Motor neuron (in vitro differentiated cells): ENCODE data around the gene TMEM98. TPM values are rescaled to one million over a fixed set of nuclear protein-coding genes. Genes with fewer than 3 reads are reported as not detected.
A peak's percentile ranks its signal among the peaks of the same experiment; 100 is the strongest.
"Not testable (repeated sequence)": the region's sequence is repeated elsewhere in the genome, so short reads cannot be mapped to it uniquely, and the experiment has no call there.

Experiments
- ATAC-seq, 8 experiments: fragments of 200-7000 bp; cut with Tn5 transposase; replicated peaks in 6 of 8; 2 replicates each; pipeline ENCODE4 v1.8.0; 2021; ENCODE audit warnings: mild to moderate bottlenecking in 8 of 8, moderate library complexity in 8 of 8
- H3K27ac ChIP-seq, 2 donors: fragments of 250-450 bp; sonication (Bioruptor Pico); 2 replicates each; pipeline ENCODE4 v1.9.0; 2021; ENCODE audit warnings: antibody characterized with exemption in 2 of 2, mild to moderate bottlenecking in 2 of 2, moderate library complexity in 1 of 2
- H3K4me1 ChIP-seq, 2 donors: fragments of 250-450 bp; sonication (Bioruptor Pico); replicated peaks in 1 of 2; 2 replicates each; pipeline ENCODE4 v1.6.1; 2021; ENCODE audit warnings: antibody characterized with exemption in 2 of 2, mild to moderate bottlenecking in 2 of 2, moderate library complexity in 1 of 2
- H3K4me3 ChIP-seq, 5 donors: fragments of 250-450 bp; sonication (Bioruptor Pico); 2 replicates each; pipeline ENCODE4 v1.9.0; 2021; ENCODE audit warnings: antibody characterized with exemption in 5 of 5, mild to moderate bottlenecking in 5 of 5, moderate library complexity in 4 of 5
- WGBS, 10 experiments: fragments of 450-650 bp; shearing (Covaris generic); methylation state at CpG; one replicate each; pipeline ENCODE4 v1.0.0; 2022; 5-methylcytosine and 5-hydroxymethylcytosine counted together
- in situ Hi-C, 9 experiments: fragments of 400-800 bp; cut with MboI; loops; one replicate each; pipeline ENCODE4 v1.15.0; 2021; ENCODE audit warnings: low sequenced_read_pairs in 9 of 9, low pct_unique_long_range_greater_than_20kb in 2 of 9; ENCODE audit not compliant: unreplicated experiment in 9 of 9
- total RNA-seq, 8 experiments: library from RNA; unstranded; fragments of 300-600 nt; gene quantifications; 2 replicates each; pipeline versions ENCODE4 v1.2.3 to v1.2.4, GENCODE V29; 2022

Gene TMEM98
- total RNA-seq, 8 experiments from 2014 or later = 7.7 to 48.6 (median 20.9) TPM

- H3K27ac ChIP-seq = no peak overlapping the region
- H3K4me3 ChIP-seq = no peak overlapping the region
- in situ Hi-C loops = loop anchor here in 3 of 9 experiments (25.0 kb wide), 1 partner anchor 131 kb away; no protein-coding TSS in a partner anchor
- no peaks in the 10 kb centered on the region for H3K4me1 ChIP-seq
- ATAC-seq = no peak
- 19 to 95% (median 57%) methylated on average over 2 to 4 of the region's 5 CpGs; no CpG with 5 or more reads in 3 of the 10 experiments for WGBS, 10 experiments
These were observed 10.1 kb upstream of the TMEM98 start for GRCh38 chr17:32917842-32918241.

GRCh38 chr17:32919876-32920275, 8.1 kb upstream of the TMEM98 start:
- in situ Hi-C loops = loop anchor here in 3 of 9 experiments (25.0 kb wide), 1 partner anchor 133 kb away; no protein-coding TSS in a partner anchor
- 0 to 95% (median 75%) methylated on average over 1 to 4 of the region's 4 CpGs; no CpG with 5 or more reads in 2 of the 10 experiments for WGBS, 10 experiments
- ATAC-seq = peak in 2 of 8 experiments; percentile 15 to 60
- H3K27ac ChIP-seq, H3K4me3 ChIP-seq, H3K4me1 ChIP-seq: not testable (repeated sequence)

- WGBS, 10 experiments = 0 to 97% (median 87%) methylated on average over 1 to 7 of the region's 8 CpGs
- in situ Hi-C loops = loop anchor here in 3 of 9 experiments (25.0 kb wide), 1 partner anchor 133 kb away; no protein-coding TSS in a partner anchor
- Histone ChIP-seq H3K4me3 (no peak overlapping the region), H3K4me1 (no peaks in the 10 kb centered on the region), H3K27ac (no peak overlapping the region)
- peak in 3 of 8 experiments; percentile 43 to 92 (median 89) for ATAC-seq
These were observed 7.7 kb upstream of the TMEM98 start for GRCh38 chr17:32920293-32920692.

GRCh38 chr17:32921017-32921416, 6.9 kb upstream of the TMEM98 start:
- ATAC-seq = no peak
- 67 to 100% (median 80%) methylated on average over 1 to 8 of the region's 10 CpGs; no CpG with 5 or more reads in 1 of the 10 experiments for WGBS, 10 experiments
- no peak overlapping the region for H3K27ac ChIP-seq
- H3K4me1 ChIP-seq = no peaks in the 10 kb centered on the region
- in situ Hi-C loops = loop anchor here in 3 of 9 experiments (25.0 kb wide), 1 partner anchor 134 kb away; no protein-coding TSS in a partner anchor
- H3K4me3 ChIP-seq = no peak overlapping the region

DNA sequence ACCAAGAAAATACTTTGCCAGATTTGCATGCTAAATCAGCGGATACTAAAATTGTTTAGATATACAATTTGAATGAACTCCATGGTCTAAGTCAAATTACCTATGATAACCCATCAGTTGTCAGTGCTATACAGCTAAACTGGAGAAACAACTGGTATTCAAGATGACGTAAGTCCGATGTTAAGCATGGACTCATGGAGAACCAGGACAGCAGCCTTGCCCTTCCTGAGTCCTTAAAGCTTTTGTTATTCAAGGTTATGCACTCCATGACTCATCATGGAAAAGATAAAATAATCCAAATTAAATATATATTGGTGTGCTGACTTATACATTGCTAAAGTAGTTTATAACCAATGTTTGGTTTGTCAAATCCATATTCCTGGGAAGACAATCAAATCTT, 4.0 kb upstream of the TMEM98 start:
- in situ Hi-C loops = loop anchor here in 3 of 9 experiments (25.0 kb wide), 1 partner anchor 137 kb away; no protein-coding TSS in a partner anchor
- ATAC-seq = peak in 2 of 8 experiments; percentile 11 to 28
- H3K4me1 ChIP-seq, H3K4me3 ChIP-seq, H3K27ac ChIP-seq: not testable (repeated sequence)
- 0 to 100% (median 94%) methylated on average over 1 to 3 of the region's 3 CpGs; no CpG with 5 or more reads in 3 of the 10 experiments for WGBS, 10 experiments

DNA sequence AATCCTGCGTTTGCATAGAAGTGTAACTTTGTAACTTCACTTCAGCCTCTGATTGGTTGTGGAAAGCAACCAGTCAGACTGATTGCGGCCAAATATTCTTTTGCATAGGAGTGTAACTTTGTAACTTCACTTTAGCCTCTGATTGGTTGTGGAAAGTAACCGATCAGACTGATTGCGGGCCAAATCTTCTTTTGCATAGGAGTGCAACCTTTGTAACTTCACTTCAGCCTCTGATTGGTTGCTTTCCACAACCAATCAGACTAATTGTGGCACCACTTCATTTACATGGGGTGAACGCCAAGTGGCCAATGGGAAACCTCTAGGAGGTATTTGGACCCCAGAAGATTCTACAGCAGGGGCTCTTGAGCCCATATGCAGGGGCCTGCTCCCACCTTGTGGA, 1.8 kb upstream of the TMEM98 start:
- Histone ChIP-seq H3K4me3 (no peak overlapping the region), H3K27ac (no peak overlapping the region), H3K4me1 (peaks cover 6 to 12% of the 10 kb centered on the region in 2 donors)
- WGBS, 10 experiments = 86 to 100% (median 95%) methylated on average over 1 to 5 of the region's 5 CpGs; no CpG with 5 or more reads in 2 of the 10 experiments
- no peak for ATAC-seq
- in situ Hi-C loops = no loop called here

DNA sequence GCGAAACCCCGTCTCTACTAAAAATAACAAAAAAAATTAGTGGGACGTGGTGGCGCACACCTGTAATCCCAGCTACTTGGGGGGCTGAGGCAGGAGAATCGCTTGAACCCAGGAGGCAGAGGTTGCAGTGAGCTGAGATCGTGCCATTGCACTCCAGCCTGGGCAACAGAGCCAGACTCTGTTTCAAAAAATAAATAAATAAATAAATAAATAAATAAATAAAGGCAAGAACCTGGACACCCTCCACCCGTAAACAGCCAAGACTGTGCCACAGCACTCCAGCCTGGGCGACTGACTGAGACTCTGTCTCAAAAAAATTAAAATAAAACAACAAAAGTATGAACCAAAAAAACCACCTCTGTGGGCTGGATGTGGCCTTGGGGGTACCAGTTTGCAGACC, 1.2 kb upstream of the TMEM98 start:
- ATAC-seq, H3K27ac ChIP-seq, in situ Hi-C loops, H3K4me3 ChIP-seq: not testable (repeated sequence)
- 83 to 96% (median 95%) methylated on average over 2 to 6 of the region's 8 CpGs; no CpG with 5 or more reads in 7 of the 10 experiments for WGBS, 10 experiments
- peaks cover 6 to 12% of the 10 kb centered on the region in 2 donors for H3K4me1 ChIP-seq

GRCh38 chr17:32927201-32927723, 691 bp upstream of the TMEM98 start:
- peak in 1 of 8 experiments; percentile 11 for ATAC-seq
- H3K4me1 ChIP-seq = peaks cover 6 to 12% of the 10 kb centered on the region in 2 donors
- in situ Hi-C loops = no loop called here
- WGBS, 10 experiments = 22 to 83% (median 40%) methylated on average over 1 to 6 of the region's 11 CpGs; no CpG with 5 or more reads in 3 of the 10 experiments
- no peak overlapping the region for H3K27ac ChIP-seq
- H3K4me3 ChIP-seq = peak overlapping the region; percentile 52 to 72 (median 60)

- Histone ChIP-seq H3K27ac (peak overlapping the region in 1 of 2 donors; percentile 66), H3K4me3 (peak overlapping the region; percentile 52 to 72 (median 60)), H3K4me1 (peaks cover 6 to 12% of the 10 kb centered on the region in 2 donors)
- WGBS, 10 experiments = 0 to 24% (median 12%) methylated on average over 2 to 12 of the region's 19 CpGs; no CpG with 5 or more reads in 2 of the 10 experiments
- peak in 4 of 8 experiments; percentile 1 to 28 (median 8) for ATAC-seq
- in situ Hi-C loops = no loop called here
These were observed 908 bp downstream of the TMEM98 start for GRCh38 chr17:32928586-32929535.

- peaks cover 6 to 12% of the 10 kb centered on the region in 2 donors for H3K4me1 ChIP-seq
- H3K4me3 ChIP-seq = peak overlapping the region; percentile 52 to 72 (median 60)
- H3K27ac ChIP-seq = peak overlapping the region in 1 of 2 donors; percentile 37
- 6 to 50% (median 30%) methylated on average over 1 to 2 of the region's 2 CpGs; no CpG with 5 or more reads in 6 of the 10 experiments for WGBS, 10 experiments
- in situ Hi-C loops = no loop called here
- ATAC-seq = no peak
These were observed 1.6 kb downstream of the TMEM98 start for GRCh38 chr17:32929588-32929987.

DNA sequence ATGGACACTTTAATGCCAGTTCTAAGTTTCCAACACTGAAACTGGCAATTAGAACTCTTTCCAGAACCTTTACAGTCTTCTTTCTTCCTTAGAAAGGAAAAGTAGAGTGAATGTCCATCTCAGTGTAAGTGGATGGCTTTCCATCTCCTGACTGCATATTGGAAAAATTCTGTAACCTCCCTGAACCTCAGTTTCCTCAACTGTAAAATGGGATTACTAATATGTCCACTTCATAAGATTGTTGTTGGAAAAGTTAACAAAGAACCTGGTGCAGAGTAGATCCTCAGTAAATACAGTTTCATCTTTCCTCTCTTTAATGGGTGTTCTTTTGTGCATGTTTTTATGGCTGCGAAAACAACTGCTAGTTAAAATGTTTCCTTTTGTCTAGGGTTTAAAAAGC, 2.6 kb downstream of the TMEM98 start:
- no peak for ATAC-seq
- WGBS, 10 experiments = 100% methylated on average over 1 of the region's 1 CpG; no CpG with 5 or more reads in 4 of the 10 experiments

GRCh38 chr17:32931686-32932085, 3.7 kb downstream of the TMEM98 start:
- 100% methylated on average over 1 of the region's 1 CpG; no CpG with 5 or more reads in 8 of the 10 experiments for WGBS, 10 experiments
- no peak for ATAC-seq
- Histone ChIP-seq H3K4me1 (peaks cover 25 to 32% of the 10 kb centered on the region in 2 donors), H3K27ac (no peak overlapping the region), H3K4me3 (no peak overlapping the region)
- in situ Hi-C loops = no loop called here

More for the DNA sequence above, 2.6 kb downstream of the TMEM98 start:
- in situ Hi-C loops = no loop called here
- Histone ChIP-seq H3K4me1 (peaks cover 13 to 20% of the 10 kb centered on the region in 2 donors), H3K27ac (no peak overlapping the region), H3K4me3 (no peak overlapping the region)
